ENCODE measurements around the gene RSBN1.
"Not testable (repeated sequence)": the region's sequence is repeated elsewhere in the genome, so short reads cannot be mapped to it uniquely, and the experiment has no call there.

The RSBN1 gene

DNA sequence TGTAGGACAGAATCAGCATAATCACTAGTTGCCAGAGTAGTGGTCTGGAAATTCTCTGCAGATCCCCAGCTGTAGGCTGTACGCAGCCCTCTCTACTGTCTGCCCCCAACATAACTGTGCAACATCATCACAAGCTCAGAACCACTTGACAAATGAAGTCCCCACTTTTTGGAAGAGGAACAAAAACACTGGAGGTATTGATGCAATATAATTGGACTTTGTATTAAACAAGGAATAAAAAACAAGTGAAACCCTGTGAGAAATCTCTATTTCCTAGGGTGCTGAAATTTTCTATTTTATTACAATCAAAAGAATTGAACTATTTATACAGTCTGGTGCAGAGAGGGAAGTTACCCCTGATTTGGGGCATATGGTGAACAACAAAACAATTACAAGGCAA lies 68.2 kb downstream of the RSBN1 start:
- no peak for DNase-seq (ENCODE audit: low read depth in 2 of 2)

DNA sequence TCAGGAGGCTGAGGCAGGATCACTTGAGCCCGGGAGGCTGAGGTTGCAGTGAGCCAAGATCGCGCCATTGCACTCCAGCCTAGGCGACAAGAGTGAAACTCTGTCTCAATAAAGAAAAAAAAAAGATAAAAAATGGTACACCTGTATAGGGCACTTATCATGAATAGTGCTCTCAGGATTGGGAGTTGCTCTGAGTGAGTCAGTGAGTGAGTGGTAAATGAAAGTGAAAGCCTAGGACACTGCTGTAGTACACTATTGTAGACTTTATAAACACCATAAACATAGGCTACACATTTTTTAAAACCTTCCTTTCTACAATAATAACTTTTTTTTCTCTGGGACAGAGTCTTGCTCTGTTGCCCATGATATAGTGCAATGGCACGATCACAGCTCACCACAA lies 69.8 kb downstream of the RSBN1 start:
- no peak for DNase-seq (ENCODE audit: low read depth in 2 of 2)

DNA sequence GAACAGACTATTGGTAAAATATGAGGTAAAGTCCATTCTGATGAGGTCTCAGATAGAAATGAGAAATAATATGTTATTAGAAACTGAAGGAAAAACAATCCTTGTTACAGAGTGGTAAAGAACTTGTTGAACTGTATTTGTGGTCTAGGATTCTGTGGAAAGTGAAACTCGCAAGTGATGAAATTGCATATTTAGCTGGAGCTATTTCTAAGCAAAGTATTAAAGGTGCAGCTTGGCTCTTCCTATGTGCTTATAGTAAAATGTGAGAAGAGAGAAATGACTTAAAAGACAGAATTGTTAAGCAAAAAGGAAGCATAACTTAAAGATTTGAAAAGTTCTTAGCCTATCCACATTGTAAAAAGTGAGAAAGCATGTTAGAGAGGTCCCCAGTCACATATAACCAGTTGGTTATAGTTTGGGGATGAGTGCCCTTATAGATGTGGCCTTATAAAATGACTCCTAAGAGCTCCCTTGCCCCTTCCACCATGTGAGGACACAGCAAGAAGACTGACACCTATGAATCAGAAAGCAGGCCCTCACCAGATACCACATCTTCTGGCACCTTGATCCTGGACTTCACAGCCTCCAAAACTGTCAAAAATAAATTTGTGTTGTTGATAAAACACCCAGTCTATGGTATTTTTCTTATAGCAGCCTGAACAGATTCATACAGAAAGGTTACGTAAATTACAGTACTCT lies 77.8 kb downstream of the RSBN1 start:
- DNase-seq (ENCODE audit: low read depth in 2 of 2), result no peak

DNA sequence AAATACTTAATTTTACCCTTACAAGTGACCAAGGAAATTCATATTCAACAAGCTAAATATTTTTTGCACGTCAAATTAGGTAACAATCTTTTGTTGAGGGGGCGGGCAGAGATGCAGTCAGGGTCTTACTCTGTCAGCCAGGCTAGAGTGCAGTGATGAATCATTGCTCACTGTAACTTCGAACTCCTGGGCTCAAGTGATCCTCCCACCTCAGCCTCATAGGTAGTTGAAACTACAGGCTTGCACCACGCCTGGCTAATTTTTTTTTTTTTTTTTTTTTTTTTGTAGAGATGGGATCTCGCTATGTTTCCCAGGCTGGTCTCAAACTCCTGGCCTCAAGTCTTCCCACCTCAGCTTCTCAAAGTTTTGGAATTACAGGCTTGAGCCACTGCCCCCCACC lies 79.5 kb downstream of the RSBN1 start:
- DNase-seq (ENCODE audit: low read depth in 2 of 2), result no peak

DNA sequence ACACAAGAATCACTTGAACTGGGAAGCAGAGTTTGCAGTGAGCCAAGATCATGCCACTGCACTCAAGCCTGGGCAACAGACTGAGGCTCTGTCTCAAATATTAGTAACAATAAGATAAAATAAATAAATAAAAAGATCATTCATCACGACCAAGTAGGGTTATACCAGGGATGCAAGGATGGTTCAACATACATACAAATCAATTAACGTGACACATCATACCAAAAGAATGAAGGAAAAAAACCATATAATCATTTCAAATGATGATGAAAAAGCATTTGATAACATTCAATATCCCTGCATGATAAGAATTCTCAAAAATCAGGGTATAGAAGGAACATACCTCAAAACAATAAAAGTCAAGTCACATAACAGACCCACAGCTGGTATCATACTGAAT lies 91.3 kb downstream of the RSBN1 start:
- no peak for DNase-seq (ENCODE audit: low read depth in 2 of 2)

DNA sequence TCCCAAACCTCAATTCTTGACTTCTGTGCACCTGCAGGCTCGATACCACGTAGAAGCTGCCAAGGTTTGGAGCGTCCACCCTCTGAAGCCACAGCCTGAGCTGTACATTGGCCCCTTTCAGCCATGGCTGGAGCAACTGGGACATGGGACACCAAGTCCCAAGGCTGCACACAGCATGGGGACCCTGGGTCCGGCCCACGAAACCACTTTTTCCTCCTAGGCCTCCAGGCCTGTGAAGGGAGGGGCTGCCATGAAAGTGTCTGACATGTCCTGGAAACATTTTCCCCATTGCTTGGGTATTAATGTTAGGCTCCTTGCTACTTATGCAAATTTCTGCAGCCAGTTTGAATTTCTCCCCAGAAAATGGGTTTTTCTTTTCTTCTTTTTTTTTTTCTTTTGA lies 93.7 kb downstream of the RSBN1 start:
- not testable (repeated sequence) for DNase-seq (ENCODE audit: low read depth in 2 of 2)

DNA sequence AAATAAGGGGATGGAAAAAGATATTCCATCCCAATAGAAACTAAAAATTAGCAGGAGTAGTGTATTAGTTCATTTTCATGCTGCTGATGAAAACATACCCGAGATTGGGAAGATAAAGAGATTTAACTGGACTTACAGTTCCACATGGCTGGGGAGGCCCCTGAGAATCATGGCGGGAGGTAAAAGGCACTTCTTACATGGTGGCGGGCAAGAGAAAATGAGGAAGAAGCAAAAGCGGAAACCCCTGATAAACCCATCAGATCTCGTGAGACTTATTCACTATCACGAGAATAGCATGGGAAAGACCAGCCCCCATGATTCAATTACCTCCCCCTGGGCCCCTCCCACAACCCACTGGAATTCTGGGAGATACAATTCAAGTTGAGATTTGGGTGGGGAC lies 94.8 kb downstream of the RSBN1 start:
- not testable (repeated sequence) for DNase-seq (ENCODE audit: low read depth in 2 of 2)

DNA sequence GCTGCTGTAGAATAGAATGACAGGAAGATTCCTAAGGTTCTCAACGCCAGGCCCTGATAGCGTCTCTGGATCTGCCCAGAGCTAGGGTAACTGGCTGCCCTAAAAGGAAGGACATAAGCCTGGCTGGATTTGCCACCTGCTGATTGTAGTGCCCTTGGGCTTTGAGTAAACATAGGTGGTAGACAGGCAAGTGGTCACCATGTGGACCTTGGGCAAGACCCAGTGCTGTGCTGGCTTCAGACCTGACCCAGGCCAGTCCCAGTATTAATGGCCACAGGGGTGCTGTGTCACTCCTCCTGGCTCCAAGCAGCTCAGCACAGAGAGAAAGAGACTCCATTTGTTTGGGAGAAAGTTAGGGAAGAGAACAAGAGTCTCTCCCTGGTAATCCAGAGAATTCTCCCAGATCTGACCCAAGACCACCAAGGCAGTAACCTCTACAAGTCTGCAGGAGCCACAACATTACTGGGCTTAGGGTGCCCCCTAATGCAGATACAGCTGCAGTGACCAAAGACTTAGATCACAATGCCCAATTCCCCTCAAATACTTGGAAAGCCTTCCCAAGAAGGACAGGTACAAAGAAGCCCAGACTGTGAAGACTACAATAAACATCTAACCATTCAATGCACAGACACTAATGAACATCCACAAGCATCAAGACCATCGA lies 97.5 kb downstream of the RSBN1 start:
- DNase-seq (ENCODE audit: low read depth in 2 of 2), result no peak

Data from stimulated activated CD8-positive, alpha-beta memory T cell treated with anti-CD3 and anti-CD28 coated beads, Interleukin-2, amount 100 ng/mL, for 48 hours (primary cell).